Lung (tissue), 12 donors: Measurements from ENCODE around the gene LRRC17. TPM values are rescaled to one million over a fixed set of nuclear protein-coding genes. Genes with fewer than 3 reads are reported as not detected.
A peak's percentile ranks its signal among the peaks of the same experiment; 100 is the strongest.

ENCODE experiments used
- ATAC-seq: fragments of 200-7000 bp; cut with Tn5 transposase; one replicate; pipeline ENCODE4 v1.9.1; 2020; ENCODE audit warnings: moderate number of reproducible peaks; ENCODE audit not compliant: insufficient read depth, low FRiP score
- DNase-seq, 3 donors: peaks; one replicate each; pipeline ENCODE4 v3.0.0-alpha.2; 2013 to 2017
- H3K27ac ChIP-seq, 2 donors: one replicate each; pipeline ENCODE4 v1.5.1; 2013; ENCODE audit warnings: mild to moderate bottlenecking in 2 of 2, moderate library complexity in 2 of 2, control low read depth in 1 of 2, inconsistent platforms in 1 of 2, low read depth in 1 of 2, low read length in 1 of 2
- H3K27me3 ChIP-seq, 3 donors: one replicate each; pipeline ENCODE4 v1.5.1; 2013; ENCODE audit warnings: low read length in 2 of 3; ENCODE audit not compliant: control insufficient read depth in 3 of 3, insufficient read depth in 3 of 3
- H3K36me3 ChIP-seq, 4 donors: one replicate each; pipeline ENCODE4 v1.5.1; 2013; ENCODE audit warnings: low read length in 4 of 4, mild to moderate bottlenecking in 1 of 4, moderate library complexity in 1 of 4; ENCODE audit not compliant: control insufficient read depth in 4 of 4, insufficient read depth in 4 of 4
- H3K4me1 ChIP-seq, 5 donors: one replicate each; pipeline ENCODE4 v1.5.1; 2013; ENCODE audit warnings: low read length in 5 of 5, mild to moderate bottlenecking in 2 of 5, moderate library complexity in 1 of 5; ENCODE audit not compliant: control insufficient read depth in 5 of 5, insufficient read depth in 5 of 5
- H3K4me3 ChIP-seq: one replicate; pipeline ENCODE4 v1.5.1; 2013; ENCODE audit warnings: mild to moderate bottlenecking, control low read depth, moderate library complexity
- H3K9ac ChIP-seq, 2 donors: one replicate each; pipeline ENCODE4 v1.5.1; 2013; ENCODE audit warnings: low read length in 2 of 2, control low read depth in 1 of 2; ENCODE audit not compliant: insufficient read depth in 1 of 2
- H3K9me3 ChIP-seq, 4 donors: one replicate each; pipeline ENCODE4 v1.5.1; 2013; ENCODE audit warnings: low read length in 3 of 4, mild to moderate bottlenecking in 1 of 4, moderate library complexity in 1 of 4; ENCODE audit not compliant: control insufficient read depth in 4 of 4, insufficient read depth in 3 of 4
- CTCF ChIP-seq: IDR thresholded peaks from 2 replicates; pipeline ENCODE4 v1.5.1; 2012; ENCODE audit warnings: mild to moderate bottlenecking; ENCODE audit errors: control extremely low read depth, extremely low read depth
- WGBS, 2 donors: extraction: QIAGEN DNeasy Blood & Tissue Kit; methylation state at CpG; one replicate each; pipeline ENCODE4 v1.1.7; 2013; 5-methylcytosine and 5-hydroxymethylcytosine counted together
- polyA plus RNA-seq, 2 donors: library from polyadenylated mRNA; stranded (reverse); fragments of 200-250 nt; gene quantifications; one replicate each; pipeline ENCODE4 v1.2.1, GENCODE V29; 2013
- total RNA-seq, 2 donors: library from RNA; depleted of rRNA in 1 of 2; stranded (reverse); fragments of >200 nt in 1 of 2; gene quantifications; one replicate each; pipeline ENCODE4 v1.2.1, GENCODE V29; 2014 to 2021
- donor health status: control.
- donor health status: control.
- donor health status: Bipolar disorder and iron deficiency.
- donor health status: healthy.
- donor health status: DM: yes; HTN: yes; CAD: no.

LRRC17 gene
- total and polyA plus RNA-seq, 4 donors: 0.63 to 81.6 (median 2.2) TPM

- Histone ChIP-seq H3K9ac (no peak overlapping the region), H3K4me1 (no peaks in the 10 kb centered on the region), H3K4me3 (no peak overlapping the region), H3K36me3 (no peaks in the 10 kb centered on the region), H3K27ac (no peak overlapping the region), H3K27me3 (no peaks in the 10 kb centered on the region), H3K9me3 (no peaks in the 10 kb centered on the region)
- no peak for ATAC-seq
- peak in 1 of 3 donors; percentile 23 for DNase-seq
- 68 to 69% methylated on average over 5 of the region's 5 CpGs for WGBS, 2 donors
- TF ChIP-seq CTCF: no peak
Measured at GRCh38 chr7:102874166-102874829, 38.5 kb upstream of the LRRC17 start.

DNA sequence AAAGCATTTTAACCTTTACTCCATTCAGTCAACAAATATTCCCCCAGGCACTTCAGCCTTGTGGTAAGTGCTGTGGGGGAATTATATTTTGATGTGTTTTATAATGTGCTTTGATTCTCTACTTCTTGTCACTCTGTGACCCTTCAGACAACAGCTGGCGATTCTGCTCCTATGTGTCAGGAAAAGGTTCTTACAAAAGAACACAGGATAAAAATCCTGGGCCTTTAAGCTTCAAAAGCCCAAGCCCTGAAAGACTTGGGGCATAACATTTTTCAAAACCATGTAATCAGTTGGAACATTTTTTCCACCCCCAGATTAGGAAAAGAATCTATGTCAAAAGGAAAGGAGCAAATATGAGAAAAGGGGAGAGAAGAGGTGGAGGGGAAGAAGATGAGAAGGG is 37.8 kb upstream of the LRRC17 start:
- Histone ChIP-seq H3K9me3 (no peaks in the 10 kb centered on the region), H3K4me3 (no peak overlapping the region), H3K27me3 (no peaks in the 10 kb centered on the region), H3K36me3 (no peaks in the 10 kb centered on the region), H3K27ac (no peak overlapping the region), H3K9ac (no peak overlapping the region), H3K4me1 (no peaks in the 10 kb centered on the region)
- no peak for ATAC-seq
- 91 to 92% methylated on average over 1 of the region's 1 CpG for WGBS, 2 donors
- no peak for DNase-seq
- no peak for TF ChIP-seq CTCF

DNA sequence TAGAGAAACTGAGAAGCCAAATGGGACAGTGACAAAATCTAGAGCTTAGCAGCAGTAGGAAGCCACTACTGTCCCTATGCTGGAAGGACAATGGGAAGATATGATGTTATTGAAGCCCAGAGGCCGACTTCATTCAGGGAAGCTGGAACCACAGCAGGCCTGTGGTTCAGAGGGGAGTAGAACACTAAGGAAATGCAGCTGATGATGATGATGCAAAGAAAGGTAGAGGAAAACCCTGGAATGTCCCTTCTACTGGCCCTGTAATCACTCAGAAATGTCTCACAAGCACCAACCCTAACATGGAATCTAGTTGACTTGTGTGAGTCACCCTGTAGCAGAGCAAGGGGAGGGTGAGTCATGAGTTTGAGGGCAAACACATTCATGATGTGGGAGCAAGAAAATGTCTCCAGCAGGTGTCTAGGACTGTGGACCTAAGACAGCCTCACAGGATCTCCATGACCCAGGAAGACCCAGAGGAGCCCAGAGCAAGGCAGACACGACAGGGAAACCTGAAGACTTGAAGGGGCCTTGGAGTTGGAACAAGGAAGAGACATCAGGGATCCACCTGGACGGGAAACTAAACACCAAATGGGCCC is 37.0 kb upstream of the LRRC17 start:
- WGBS, 2 donors: 96 to 97% methylated on average over 3 of the region's 3 CpGs
- Histone ChIP-seq H3K4me3 (no peak overlapping the region), H3K4me1 (no peaks in the 10 kb centered on the region), H3K9me3 (no peaks in the 10 kb centered on the region), H3K27ac (peak overlapping the region in 1 of 2 donors; percentile 16), H3K36me3 (no peaks in the 10 kb centered on the region), H3K9ac (no peak overlapping the region), H3K27me3 (no peaks in the 10 kb centered on the region)
- ATAC-seq (peak; percentile 69), DNase-seq (no peak)
- no peak for TF ChIP-seq CTCF
